Measurements from ENCODE around the gene ATP2B1.

GRCh38 chr12:89552376-89552775, 156.3 kb downstream of the ATP2B1 start:
- TF ChIP-seq POLR2AphosphoS5 (IDR thresholded peaks at IDR 0.05; ENCODE audit: low read depth, low read length) = no peak
- TF ChIP-seq REST (IDR thresholded peaks at IDR 0.05; ENCODE audit: insufficient read depth in 1 of 2, low read depth in 2 of 2, low read length in 2 of 2) = no peak
- no peak for TF ChIP-seq SIN3A (IDR thresholded peaks at IDR 0.05; ENCODE audit: borderline replicate concordance, insufficient read depth, low read length)
- TF ChIP-seq FOXP2 (optimal IDR thresholded peaks at IDR 0.05; ENCODE audit: borderline replicate concordance, extremely low read depth, extremely low read length, insufficient read depth) = no peak
